Sigmoid colon (tissue), 7 donors: ENCODE results near the gene FIGLA. TPM values are rescaled to one million over a fixed set of nuclear protein-coding genes. Genes with fewer than 3 reads are reported as not detected.

Experiments used
- DNase-seq: peaks from one replicate; pipeline ENCODE4 v3.0.0-alpha.2; 2019
- H3K27ac ChIP-seq, 4 donors: fragments of 200-600 bp; sonication (generic); one replicate each; pipeline ENCODE4 v1.5.1; 2016 to 2019; ENCODE audit warnings: mild to moderate bottlenecking in 1 of 4
- H3K27me3 ChIP-seq, 3 donors: fragments of 200-600 bp; sonication (generic); one replicate each; pipeline ENCODE4 v1.5.1; 2019; ENCODE audit warnings: mild to moderate bottlenecking in 1 of 3
- H3K36me3 ChIP-seq, 4 donors: fragments of 200-600 bp; sonication (generic); one replicate each; pipeline ENCODE4 v1.5.1; 2016 to 2019
- H3K4me1 ChIP-seq, 4 donors: fragments of 200-600 bp; sonication (generic); one replicate each; pipeline ENCODE4 v1.5.1; 2017 to 2019
- H3K4me3 ChIP-seq, 4 donors: fragments of 200-600 bp; sonication (generic); one replicate each; pipeline ENCODE4 v1.5.1; 2017 to 2019; ENCODE audit warnings: mild to moderate bottlenecking in 2 of 4, moderate library complexity in 1 of 4
- H3K9me3 ChIP-seq, 4 donors: fragments of 200-600 bp in 3 of 4; sonication (generic) in 3 of 4; one replicate each; pipeline versions ENCODE4 v1.5.1 to v1.6.1; 2013 to 2019
- EP300 ChIP-seq, 4 donors: sonication (generic); formaldehyde crosslinking; IDR thresholded peaks; one replicate each; pipeline ENCODE4 v1.6.1; 2017; ENCODE audit warnings: antibody characterized with exemption in 4 of 4
- POLR2A ChIP-seq, 2 donors: fragments of 450-650 bp; IDR thresholded peaks; one replicate each; pipeline ENCODE4 v1.6.1; 2016; ENCODE audit warnings: antibody characterized with exemption in 2 of 2, mild to moderate bottlenecking in 2 of 2, moderate library complexity in 2 of 2
- POLR2AphosphoS5 ChIP-seq, 4 donors: sonication (generic); formaldehyde crosslinking; IDR thresholded peaks; one replicate each; pipeline ENCODE4 v1.6.1; 2017; ENCODE audit warnings: antibody characterized with exemption in 4 of 4
- WGBS, 2 donors: extraction: QIAGEN DNeasy Blood & Tissue Kit; methylation state at CpG; one replicate each; pipeline ENCODE4 v1.1.7; 2013; 5-methylcytosine and 5-hydroxymethylcytosine counted together
- intact Hi-C: fragments of 100-400 bp; cut with DNase I; formaldehyde crosslinking; loops from one replicate; pipeline ENCODE4 v1.15.1; 2023
- polyA plus RNA-seq, 3 donors: library from polyadenylated mRNA; stranded (reverse); fragments of 200-250 nt; gene quantifications; one replicate each; pipeline ENCODE4 v1.2.3, GENCODE V29; 2013
- total RNA-seq, 4 donors: library from RNA; depleted of rRNA; stranded (reverse); fragments of >200 nt; gene quantifications; one replicate each; pipeline ENCODE4 v1.1.0, GENCODE V29; 2016
- TF ChIP-seq, protein P1 (sequence below), 4 experiments: fragments of 450-650 bp in 3 of 4; fragments of 200-600 bp in 1 of 4; IDR thresholded peaks; one replicate each; pipeline ENCODE4 v1.5.1; 2016 to 2019; ENCODE audit warnings: antibody characterized with exemption in 4 of 4, mild to moderate bottlenecking in 3 of 4, moderate library complexity in 2 of 4
- donor health status: healthy with polysubstance abuse.
- donor health status: Bipolar disorder and iron deficiency.
- donor health status: healthy.

The FIGLA gene
- total RNA-seq (not detected), polyA plus RNA-seq (not detected)

DNA sequence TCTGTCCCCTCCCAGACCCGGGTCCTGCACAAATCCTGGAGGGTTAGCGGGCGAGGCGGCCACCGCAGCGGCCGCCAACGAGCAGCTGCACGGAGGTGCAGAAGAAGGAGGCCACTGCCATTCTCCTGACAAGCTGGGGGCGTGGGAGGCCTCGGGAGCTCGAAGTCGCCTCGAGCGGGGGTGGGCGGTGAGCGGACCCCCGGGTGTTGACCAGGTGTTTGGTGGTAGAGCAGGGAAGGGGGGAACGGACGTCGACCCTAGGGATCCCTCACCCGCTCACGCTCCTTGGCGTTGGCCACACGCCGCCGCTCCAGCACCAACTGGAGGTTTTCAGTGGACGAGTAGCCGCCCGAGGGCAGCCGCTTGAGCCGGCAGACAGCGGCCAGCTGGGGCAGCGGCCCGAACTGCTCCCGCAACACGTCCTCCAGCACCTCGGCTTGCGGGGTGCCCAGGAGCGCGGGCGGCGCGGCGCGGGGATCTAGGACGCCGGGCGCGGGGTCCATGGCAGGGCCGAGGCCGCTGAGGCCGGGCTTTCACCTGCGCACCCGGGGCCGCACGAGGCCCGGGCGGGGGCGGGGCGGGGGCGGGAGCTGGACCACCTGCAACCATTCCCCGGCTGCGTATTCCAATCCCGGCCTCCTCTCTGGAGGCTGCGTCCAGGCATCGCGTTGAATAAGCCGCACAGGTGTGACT, at the start of gene FIGLA:
TSS of gene FIGLA (minus strand) at position 508 of the 693 bp plus-strand sequence. CDS start at position 503, 5 bp downstream.
- Histone ChIP-seq H3K27me3 (peaks cover 13 to 59% (median 25%) of the 10 kb centered on the region in 3 donors), H3K36me3 (no peaks in the 10 kb centered on the region), H3K9me3 (no peaks in the 10 kb centered on the region), H3K4me1 (peaks cover 0 to 14% (median 14%) of the 10 kb centered on the region in 4 donors), H3K4me3 (peak within 1 kb of the TSS in 3 of 4 donors; percentile 20 to 36 (median 32)), H3K27ac (no peak within 1 kb of the TSS)
- intact Hi-C loops = loop anchor here (5.0 kb wide), 1 partner anchor 157 kb away; no protein-coding TSS in a partner anchor
- 4 to 9% methylated on average over 69 of the region's 69 CpGs for WGBS, 2 donors
- TF ChIP-seq POLR2AphosphoS5 (IDR thresholded peaks at IDR 0.05) = no peak
- TF ChIP-seq, protein P1, sequence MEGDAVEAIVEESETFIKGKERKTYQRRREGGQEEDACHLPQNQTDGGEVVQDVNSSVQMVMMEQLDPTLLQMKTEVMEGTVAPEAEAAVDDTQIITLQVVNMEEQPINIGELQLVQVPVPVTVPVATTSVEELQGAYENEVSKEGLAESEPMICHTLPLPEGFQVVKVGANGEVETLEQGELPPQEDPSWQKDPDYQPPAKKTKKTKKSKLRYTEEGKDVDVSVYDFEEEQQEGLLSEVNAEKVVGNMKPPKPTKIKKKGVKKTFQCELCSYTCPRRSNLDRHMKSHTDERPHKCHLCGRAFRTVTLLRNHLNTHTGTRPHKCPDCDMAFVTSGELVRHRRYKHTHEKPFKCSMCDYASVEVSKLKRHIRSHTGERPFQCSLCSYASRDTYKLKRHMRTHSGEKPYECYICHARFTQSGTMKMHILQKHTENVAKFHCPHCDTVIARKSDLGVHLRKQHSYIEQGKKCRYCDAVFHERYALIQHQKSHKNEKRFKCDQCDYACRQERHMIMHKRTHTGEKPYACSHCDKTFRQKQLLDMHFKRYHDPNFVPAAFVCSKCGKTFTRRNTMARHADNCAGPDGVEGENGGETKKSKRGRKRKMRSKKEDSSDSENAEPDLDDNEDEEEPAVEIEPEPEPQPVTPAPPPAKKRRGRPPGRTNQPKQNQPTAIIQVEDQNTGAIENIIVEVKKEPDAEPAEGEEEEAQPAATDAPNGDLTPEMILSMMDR (IDR thresholded peaks at IDR 0.05) = no peak
- no peak for TF ChIP-seq POLR2A (IDR thresholded peaks at IDR 0.05)
- TF ChIP-seq EP300 (IDR thresholded peaks at IDR 0.05) = no peak
- no peak for DNase-seq

DNA sequence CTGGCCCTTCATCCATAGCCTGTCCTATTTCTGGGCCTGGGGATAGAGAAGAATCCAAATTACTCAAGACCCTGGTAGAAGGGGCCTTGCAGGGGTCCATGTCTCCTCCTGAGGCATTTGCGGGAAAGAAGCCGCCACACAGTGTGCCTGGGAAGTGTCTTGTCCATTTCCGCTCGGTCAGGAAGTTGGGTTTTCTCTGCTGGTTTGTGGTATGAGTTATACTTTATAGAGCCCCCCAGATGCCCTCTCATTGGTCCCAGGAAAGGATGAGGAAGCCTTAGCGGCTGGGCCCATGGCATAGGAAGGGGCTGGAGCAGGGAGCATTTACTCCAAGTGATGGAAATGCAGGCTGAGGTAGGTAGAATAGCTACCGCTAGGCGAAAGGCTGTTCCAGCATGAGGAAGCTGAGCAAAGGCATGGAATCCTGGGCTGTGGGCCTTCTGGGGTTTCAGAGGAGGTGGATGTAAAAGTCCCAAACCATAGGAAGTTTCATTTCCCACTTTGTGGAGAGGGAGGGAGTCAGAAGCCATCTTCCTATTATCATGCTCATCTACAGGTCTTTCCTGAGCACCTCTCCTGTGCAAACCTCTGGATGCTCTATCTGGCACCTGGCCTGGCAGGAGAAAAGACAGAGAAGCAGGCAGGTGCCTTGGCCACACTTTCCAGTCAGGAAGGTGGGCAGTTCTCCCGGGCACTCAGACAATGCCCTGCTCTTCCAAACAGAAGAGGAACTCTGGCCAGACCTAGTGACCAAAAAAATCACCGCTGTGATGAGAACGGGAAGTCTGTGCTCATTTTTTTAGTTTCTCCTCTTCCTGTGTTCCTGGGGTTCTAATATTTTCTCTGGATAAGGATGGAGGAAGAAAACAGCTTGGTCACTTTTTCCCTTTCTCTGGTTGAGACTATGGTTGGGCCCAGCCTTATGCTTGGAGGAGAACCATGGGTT, 47.8 kb upstream of the FIGLA start:
- no peak overlapping the region for H3K4me3 ChIP-seq
- intact Hi-C loops = no loop called here
- TF ChIP-seq POLR2AphosphoS5 (IDR thresholded peaks at IDR 0.05) (no peak), EP300 (IDR thresholded peaks at IDR 0.05) (no peak), POLR2A (IDR thresholded peaks at IDR 0.05) (no peak)
- TF ChIP-seq, protein P1 (IDR thresholded peaks at IDR 0.05) = no peak
- no peak overlapping the region for H3K27ac ChIP-seq
- H3K27me3 ChIP-seq = peaks cover 0 to 8% (median 0%) of the 10 kb centered on the region in 3 donors
- no peak for DNase-seq
- H3K36me3 ChIP-seq = no peaks in the 10 kb centered on the region
- H3K4me1 ChIP-seq = no peaks in the 10 kb centered on the region
- no peaks in the 10 kb centered on the region for H3K9me3 ChIP-seq
- WGBS, 2 donors = 83 to 84% methylated on average over 10 of the region's 10 CpGs

- DNase-seq = no peak
- H3K27ac ChIP-seq = no peak within 1 kb of the TSS
- 86 to 87% methylated on average over 4 of the region's 4 CpGs for WGBS, 2 donors
- H3K9me3 ChIP-seq = no peaks in the 10 kb centered on the region
- TF ChIP-seq EP300 (IDR thresholded peaks at IDR 0.05) (no peak), POLR2AphosphoS5 (IDR thresholded peaks at IDR 0.05) (no peak), POLR2A (IDR thresholded peaks at IDR 0.05) (no peak)
- TF ChIP-seq, protein P1 (IDR thresholded peaks at IDR 0.05) = no peak
- no peaks in the 10 kb centered on the region for H3K4me1 ChIP-seq
- H3K4me3 ChIP-seq = no peak within 1 kb of the TSS
- no peaks in the 10 kb centered on the region for H3K36me3 ChIP-seq
- no peaks in the 10 kb centered on the region for H3K27me3 ChIP-seq
- intact Hi-C loops = no loop called here
These were observed 45.2 kb upstream of the FIGLA start, which contains the start of gene CD207 for GRCh38 chr2:70835643-70836042. TSS of gene CD207 (minus strand) at chr2:70835816. CDS start at chr2:70835776, 40 bp downstream.

DNA sequence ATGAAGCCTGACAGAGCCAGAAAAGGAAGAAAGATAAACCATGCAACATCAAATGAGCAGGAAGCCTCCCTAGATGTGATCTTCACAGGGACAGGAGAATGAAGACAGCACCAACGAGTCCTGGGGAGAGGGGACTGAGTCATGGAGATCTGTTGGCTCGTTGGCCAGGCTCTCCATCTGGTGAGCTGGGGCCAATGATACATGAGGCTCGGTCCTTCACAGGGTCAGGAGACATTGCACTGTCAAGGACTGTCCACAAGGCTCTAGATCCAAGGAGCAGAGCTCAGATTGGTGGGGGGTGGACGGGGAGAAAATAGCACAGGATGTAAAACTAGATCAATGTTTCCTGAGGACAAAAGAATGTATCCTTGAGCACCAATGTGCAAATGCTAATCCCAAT, 44.4 kb upstream of the FIGLA start:
- no peak for DNase-seq
- no peaks in the 10 kb centered on the region for H3K36me3 ChIP-seq
- 57 to 68% methylated on average over 4 of the region's 4 CpGs for WGBS, 2 donors
- intact Hi-C loops = no loop called here
- H3K27me3 ChIP-seq = no peaks in the 10 kb centered on the region
- H3K27ac ChIP-seq = no peak overlapping the region
- TF ChIP-seq POLR2A (IDR thresholded peaks at IDR 0.05) (no peak), EP300 (IDR thresholded peaks at IDR 0.05) (no peak), POLR2AphosphoS5 (IDR thresholded peaks at IDR 0.05) (no peak)
- TF ChIP-seq, protein P1 (IDR thresholded peaks at IDR 0.05) = no peak
- H3K9me3 ChIP-seq = no peaks in the 10 kb centered on the region
- no peak overlapping the region for H3K4me3 ChIP-seq
- H3K4me1 ChIP-seq = no peaks in the 10 kb centered on the region
